ENCODE data around the gene DCST2.

DCST2 gene

GRCh38 chr1:155069551-155070157 is 36.1 kb upstream of the DCST2 start:
- DNase-seq, result no peak

- DNase-seq, result no peak
These were observed 35.0 kb upstream of the DCST2 start for GRCh38 chr1:155068599-155068998.

GRCh38 chr1:155066777-155067176 is 33.2 kb upstream of the DCST2 start:
- no peak for DNase-seq

DNA sequence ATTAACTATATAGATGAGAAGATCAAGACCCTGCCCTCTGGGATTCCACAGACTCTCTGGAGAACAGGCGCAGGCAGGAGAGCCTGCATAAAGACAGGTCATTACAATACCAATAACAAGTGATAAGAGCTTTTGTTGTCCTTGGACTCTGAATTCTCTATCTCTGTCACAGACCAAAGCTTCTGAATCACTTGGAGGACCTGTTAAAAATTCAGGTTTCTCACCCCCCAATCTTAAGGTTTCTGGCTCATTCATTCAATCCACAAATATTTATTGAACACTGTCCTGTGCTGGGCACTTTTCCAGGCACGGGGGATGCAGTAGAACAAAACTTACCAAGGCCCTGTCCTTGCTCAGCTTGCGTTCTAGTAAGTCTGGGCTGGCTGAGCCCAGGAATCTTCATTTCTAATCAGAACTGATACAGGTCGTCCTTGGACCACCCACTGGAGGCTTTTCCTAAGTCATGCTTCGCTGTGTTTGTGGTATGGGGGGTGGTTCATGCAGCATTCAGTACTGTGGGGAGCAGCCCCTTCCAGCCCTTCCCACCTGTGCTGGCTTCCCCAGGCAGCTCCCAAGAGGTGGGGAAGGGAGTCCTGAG is 31.4 kb upstream of the DCST2 start:
- DNase-seq, result no peak

DNA sequence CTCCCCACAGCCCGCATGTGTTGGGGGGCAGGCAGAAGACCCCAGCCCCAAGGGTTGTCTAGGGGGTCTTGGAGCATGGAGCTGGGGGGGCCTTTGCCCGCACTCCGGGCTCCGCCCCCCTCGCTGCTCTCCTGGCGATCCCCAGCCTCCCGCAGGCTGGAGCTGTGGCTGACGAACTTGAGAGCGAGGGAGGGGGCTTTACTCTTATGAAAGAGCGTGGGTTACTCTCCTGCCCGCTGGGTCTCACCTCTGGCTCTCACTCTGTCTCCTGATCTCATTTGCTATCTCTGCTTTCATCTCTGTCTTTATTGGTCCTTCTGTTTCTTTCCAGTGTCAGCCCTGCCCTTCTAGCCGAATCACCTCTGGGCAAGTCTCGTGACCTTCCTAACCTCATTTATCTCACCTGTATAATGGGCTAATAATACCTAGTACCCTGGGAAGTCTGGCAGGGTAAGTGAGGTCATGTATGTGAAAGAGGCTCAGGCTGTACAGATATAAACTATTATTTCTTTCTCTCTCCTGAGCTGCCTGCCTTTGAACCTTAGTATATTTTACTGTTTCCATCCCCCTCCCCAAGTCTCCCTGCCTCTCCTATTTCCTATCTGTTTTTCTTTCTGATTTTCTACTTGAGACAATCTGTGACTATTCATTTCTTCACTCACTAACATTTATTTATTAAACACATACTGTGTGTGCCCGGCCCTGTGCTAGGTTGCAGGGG is 30.7 kb upstream of the DCST2 start:
- DNase-seq, result no peak

- peak; percentile 27 to 85 for DNase-seq
These were observed 30.0 kb upstream of the DCST2 start, which contains the start of gene EFNA4 for GRCh38 chr1:155063550-155064110. EFNA4 (plus strand) TSS chr1:155063740; CDS start chr1:155063824, 84 bp downstream.

- peak; percentile 17 to 39 for DNase-seq
These were observed 29.3 kb upstream of the DCST2 start for GRCh38 chr1:155062702-155063411.

- DNase-seq, result no peak
These were observed 28.6 kb upstream of the DCST2 start for GRCh38 chr1:155062151-155062686.

DNA sequence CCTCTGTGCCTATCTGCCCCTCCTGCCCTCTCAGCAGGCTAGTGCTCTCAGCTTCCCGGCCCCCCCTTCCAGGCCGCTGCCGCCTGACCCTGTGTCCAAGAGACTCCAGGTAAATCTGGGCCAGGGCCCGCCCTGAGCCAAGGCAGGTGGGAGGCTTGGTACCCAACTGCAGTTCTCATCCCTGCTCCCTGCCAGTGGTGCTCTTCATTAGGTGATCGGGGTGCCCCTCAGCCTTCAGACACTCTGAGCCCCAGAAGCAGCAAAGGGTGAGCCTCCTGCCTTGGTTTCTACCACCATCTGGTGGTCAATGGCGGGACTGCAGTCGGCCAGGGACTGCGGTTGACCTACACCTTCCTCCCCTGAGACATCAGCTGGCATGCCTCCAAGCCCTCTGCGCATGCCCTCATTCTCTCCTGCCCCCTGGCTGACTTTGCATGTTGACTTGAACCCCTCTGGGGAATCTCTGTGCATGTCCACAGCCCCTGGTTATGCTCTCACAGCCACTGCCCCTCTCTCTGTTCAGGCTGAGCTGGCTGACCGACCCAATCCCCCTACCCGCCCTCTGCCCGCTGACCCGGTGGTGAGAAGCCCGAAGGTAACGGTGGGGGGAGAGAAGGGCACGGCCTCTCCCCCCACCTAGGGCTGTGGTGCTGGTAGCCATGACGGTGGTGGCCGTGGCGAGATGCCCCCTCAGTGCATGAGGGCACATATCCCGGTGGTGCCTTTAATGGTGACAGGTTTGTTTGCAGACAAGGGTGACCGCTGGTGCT is 28.0 kb upstream of the DCST2 start:
- peak; percentile 38 to 71 for DNase-seq

- no peak for DNase-seq
These were observed 27.2 kb upstream of the DCST2 start for GRCh38 chr1:155060736-155061135.

GRCh38 chr1:155057788-155058211 is 24.2 kb upstream of the DCST2 start:
- DNase-seq, result no peak

GRCh38 chr1:155057104-155057503 is 23.5 kb upstream of the DCST2 start:
- DNase-seq, result no peak

GRCh38 chr1:155053531-155054105 is 20.0 kb upstream of the DCST2 start:
- DNase-seq, result no peak

DNA sequence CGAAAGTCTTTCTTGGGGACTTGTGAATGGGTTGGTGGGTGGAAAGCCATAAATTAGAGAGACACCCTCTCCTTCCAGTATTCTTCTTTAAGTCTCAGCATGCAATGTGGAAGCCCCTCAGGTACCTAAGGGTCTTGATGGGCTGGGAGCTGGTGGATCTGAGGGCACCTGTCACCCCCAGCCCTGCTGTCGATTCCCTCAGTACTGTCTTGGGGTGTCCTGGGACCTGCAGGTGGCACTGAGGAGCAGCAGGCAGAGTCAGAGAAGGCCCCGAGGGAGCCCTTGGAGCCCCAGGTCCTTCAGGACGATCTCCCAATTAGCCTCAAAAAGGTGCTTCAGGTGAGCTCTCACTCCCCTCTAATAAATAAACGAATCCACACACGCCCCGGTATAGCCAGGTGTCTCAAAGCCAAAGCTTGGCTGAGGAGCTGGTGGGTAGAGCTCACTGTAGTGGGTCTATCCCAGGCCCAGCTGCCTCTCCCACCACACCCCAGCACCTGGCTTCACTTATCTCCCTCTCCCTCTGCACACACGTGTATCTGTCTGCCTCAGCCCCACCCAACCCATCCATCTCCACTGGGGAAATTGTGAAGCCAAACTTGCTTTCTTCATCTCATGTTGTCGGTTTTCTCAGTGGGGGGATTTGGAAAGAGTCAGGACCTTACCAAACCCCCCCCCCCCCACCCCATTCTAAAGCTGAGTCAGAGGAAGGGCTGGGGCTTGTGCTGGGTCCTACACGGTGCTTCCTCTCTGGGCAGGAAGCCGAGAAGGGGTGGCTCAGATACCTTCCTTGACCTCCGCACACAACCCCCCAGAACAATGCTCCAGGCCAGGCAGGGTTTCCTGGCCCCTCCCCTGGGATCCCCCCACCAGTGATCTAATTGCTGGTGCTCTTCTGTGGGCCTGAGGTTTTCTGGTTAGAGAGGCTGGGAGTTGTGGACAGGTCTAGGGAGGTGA is 19.1 kb upstream of the DCST2 start:
- DNase-seq, result peak in 1 of 2 donors; percentile 47

- DNase-seq, result peak in 1 of 2 donors; percentile 29
These were observed 18.3 kb upstream of the DCST2 start for GRCh38 chr1:155051777-155052398.

GRCh38 chr1:155051342-155051776 is 17.8 kb upstream of the DCST2 start:
- no peak for DNase-seq

- DNase-seq, result peak; percentile 30 to 63
These were observed 17.2 kb upstream of the DCST2 start, which contains the start of gene ADAM15 for GRCh38 chr1:155050560-155051341. ADAM15 (plus strand) TSS chr1:155051316; CDS start chr1:155051387, 71 bp downstream.

- DNase-seq, result no peak
These were observed 16.3 kb upstream of the DCST2 start for GRCh38 chr1:155049651-155050559.
